DMS114 treated with DMSO at 0.1 percent for 48 hours (cell line): Measurements from ENCODE around the gene SMARCB1.
A peak's percentile ranks its signal among the peaks of the same experiment; 100 is the strongest.

ENCODE experiments used
- DNase-seq: peaks from one replicate; lab custom pipeline; 2025; ENCODE audit not compliant: unreplicated experiment; lab: John Stamatoyannopoulos, UW

SMARCB1 gene

GRCh38 chr22:23829845-23830372, 43.1 kb downstream of the SMARCB1 start:
- no peak for DNase-seq

DNA sequence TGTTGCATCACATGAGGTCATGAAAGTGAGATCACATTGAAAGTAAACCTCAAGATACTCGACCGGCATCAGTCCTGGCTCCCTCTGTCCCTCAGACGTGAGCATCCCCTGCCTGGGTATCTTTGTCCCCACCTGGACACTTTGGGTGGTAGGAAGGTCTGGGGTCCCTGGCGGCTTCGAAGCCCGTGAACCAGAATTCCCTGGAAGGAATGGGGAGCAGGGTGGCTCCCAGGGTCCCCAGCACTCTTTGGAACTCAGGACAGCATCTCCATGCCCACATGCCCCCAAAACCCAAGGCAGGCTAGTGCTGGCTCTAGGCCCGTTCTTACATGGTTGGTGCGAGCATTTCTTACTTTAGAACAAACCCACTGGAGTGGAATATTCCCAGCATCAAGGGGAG, 44.5 kb downstream of the SMARCB1 start:
- no peak for DNase-seq

DNA sequence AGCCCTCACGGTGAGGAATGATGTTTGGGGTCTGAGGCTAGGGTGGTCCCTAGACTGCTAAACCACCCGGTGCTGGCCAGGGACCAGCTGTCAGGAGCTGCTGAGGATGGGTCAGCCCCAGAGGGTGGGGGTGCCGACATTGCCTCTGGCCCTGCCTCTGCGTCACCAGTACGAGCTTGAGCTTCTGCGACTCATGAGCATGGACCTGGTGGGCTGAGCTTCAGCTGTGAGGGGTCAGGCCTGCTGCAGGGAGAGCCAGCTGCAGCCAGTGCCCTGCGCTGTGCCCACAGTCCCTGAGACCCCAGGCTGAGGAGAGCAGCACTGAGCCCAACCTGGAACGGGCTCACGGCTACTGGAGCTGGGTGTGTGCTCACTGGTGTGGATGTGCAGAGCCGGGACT, 45.0 kb downstream of the SMARCB1 start:
- no peak for DNase-seq

DNA sequence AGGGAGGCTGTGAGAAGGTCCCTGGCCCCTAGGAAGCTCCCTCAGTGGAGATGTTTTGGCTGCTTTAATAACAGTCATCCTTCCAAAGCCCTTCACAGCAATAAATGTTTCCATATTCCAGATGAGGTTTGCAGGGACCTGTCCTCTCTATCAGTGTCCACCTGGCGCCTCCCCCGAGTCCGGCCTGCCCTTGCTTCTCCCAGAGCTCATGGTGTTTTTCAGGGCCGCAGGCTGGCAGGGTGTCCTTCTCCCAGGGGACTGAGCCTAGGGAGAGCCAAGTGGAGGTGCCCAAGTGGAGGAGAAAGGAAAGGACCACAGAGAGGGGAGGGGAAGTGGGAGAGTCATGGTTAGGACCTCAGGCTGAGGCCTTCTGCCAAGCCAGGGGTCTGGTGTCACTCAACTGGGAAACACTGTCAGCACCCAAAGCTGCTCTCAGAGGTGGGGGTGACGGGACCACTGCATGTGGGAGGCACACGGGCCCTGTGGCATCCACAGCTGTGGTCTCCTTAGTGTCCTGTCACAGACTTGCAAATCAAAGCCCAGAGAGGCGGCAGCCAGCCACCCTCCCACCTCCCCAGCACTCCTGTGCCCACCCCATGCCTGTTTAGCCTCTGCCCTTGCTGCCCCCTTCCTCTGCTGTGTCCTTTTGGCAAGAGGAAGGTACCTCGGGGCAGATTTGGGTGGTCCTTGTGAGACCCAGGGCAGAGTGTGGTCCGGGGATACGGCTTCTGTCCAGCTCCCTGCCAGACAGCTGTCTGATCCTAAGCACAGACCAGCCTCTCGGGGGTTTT, 45.7 kb downstream of the SMARCB1 start:
- DNase-seq, result no peak

DNA sequence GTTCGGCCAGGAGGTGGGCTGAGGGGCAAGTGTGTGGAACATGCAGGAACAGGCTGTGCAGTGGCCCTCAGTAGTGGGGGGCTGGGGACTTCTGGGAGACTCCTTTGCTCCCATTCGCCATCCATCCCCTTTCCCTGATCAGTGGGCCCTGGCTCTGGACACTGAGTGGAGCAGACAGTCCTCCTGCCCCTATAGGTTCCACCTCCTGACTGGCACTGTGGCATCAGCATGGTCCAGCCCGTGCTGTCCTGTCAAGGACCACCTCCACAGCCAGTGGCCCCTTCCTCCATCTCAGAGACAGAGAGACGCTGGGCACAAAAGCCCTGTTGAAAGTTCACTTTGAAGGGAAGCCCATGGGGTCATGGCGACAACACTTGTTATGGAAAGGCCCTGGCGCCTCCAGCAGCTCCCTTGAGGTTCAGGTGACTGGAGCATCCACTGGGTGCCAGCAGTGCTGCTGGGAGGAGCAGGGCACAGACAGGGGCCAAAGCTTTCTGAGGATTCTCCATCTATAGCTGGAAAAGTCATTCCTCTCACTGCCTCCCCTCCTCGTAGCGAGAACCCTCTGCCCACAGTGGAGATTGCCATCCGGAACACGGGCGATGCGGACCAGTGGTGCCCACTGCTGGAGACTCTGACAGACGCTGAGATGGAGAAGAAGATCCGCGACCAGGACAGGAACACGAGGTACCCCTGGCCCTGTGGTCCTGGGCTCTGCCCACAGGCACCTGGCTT, 46.4 kb downstream of the SMARCB1 start:
- DNase-seq, result no peak

DNA sequence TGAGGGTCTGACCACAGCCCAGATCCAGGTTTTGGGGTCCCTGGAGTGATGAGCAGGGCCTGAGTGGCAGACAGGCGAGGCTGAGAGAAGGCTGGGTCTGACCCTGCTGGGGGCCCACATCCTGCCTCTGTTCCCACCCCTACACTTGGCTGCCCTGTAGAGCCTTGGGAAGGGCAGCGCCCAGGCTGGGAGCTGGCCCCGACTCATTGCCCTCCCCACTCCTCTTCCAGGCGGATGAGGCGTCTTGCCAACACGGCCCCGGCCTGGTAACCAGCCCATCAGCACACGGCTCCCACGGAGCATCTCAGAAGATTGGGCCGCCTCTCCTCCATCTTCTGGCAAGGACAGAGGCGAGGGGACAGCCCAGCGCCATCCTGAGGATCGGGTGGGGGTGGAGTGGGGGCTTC, 47.1 kb downstream of the SMARCB1 start:
- no peak for DNase-seq

DNA sequence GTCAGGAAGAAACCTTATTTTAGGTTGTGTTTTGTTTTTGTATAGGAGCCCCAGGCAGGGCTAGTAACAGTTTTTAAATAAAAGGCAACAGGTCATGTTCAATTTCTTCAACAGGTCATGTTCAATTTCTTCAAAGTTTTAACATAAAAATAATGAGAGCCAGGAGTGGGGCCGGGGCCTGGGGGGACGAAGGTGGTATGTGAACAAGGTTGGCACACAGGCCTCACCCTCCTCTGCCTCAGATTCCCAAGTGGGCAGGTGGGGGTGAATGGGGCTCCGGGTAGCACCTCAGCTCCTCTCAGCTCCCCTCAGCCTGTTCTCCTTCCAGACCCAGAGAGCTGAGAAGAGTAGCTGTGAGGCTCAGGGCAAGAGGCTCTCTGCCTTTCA, 47.6 kb downstream of the SMARCB1 start:
- DNase-seq, result no peak

DNA sequence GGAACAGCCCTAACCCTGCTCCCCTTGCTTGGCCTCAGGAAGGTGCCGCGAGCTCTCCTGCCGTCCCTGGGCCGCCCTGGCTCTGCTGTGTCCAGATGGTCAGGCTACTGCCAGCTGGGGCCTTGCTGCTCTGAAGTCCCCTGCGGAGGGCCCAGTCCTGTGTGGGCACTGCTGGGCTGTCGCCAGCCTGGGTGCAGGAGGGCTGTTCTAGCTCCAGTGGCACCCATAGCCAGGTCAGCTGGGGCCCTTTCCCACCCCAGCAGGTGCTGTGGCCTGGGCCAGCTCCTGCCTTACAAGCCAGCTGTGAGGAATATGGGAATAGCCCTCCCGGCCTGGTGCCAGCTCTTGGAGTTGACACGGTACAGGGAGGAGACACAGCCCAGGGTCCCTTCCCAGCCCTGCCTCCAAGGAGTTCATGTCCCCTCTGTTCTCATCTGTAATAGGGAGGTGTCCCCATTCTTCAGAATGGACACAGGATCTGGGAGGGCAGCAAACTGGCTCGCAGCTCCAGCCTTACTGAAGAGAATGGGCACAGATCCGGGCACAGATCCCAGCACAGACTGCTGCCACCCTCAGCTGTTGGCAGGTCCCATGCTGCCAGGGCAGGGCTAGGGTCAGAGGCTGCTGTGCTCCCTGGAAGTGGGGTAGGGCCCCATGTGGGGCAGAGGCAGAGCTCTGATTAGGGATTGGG, 48.2 kb downstream of the SMARCB1 start:
- DNase-seq, result no peak

GRCh38 chr22:23835484-23836144, 48.8 kb downstream of the SMARCB1 start:
- no peak for DNase-seq

GRCh38 chr22:23836281-23836680, 49.5 kb downstream of the SMARCB1 start:
- DNase-seq, result no peak

DNA sequence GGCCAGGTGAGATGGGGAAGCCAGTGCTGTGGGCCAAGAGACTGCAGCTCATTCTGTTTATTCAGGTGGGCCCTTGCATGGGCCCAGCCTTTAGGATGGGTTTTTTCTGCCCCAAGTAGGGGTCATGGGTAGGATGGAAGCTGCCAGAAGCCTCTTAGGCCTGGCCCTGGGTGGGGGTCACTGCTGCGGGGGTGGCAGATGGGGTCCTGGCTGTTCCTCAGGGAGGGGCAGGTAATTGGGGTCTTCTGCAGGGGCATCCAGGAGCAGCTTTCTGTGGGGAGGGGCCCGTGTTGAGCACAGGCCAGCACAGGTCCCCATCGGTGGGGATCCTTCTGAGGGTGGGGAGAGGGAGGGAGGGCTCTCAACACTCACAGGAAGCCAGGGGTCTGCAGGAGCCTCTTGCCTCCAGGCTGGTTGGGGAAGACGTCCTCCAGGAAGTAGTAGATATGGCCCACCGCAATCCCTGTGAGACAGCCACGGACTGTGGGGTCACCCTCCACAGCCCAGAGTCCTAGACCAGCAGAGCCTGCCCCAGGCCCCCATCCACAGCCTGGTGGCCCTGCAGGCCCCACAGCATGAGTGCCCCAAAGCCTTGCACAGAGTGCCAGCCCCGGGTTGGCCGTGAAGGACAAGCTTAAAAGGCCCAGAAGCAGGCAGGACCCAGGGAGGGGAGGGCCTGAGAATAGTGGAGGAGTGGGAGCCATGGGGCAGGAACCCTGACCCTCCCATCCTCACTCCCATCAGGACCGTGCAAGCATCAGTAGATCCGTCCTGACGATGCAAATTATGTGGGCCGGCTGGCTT, 50.1 kb downstream of the SMARCB1 start:
- DNase-seq, result no peak

DNA sequence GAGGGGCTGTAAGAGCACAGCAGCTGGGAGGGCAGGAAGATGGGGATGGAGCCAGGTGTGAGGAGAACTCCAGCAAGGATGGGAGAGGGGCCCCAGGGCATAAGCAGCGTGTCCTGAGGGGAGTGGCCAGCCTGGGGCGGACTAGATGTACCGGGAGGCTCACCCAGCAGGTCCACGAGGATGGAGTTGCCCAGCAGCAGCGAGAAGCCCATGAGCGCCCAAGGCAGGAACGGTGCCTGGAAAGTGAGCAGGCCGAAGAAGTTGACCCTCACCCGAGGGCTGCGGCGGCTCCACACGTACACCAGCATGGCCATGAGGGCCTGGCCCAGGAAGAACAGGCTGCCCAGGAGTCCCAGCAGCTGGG, 50.7 kb downstream of the SMARCB1 start:
- no peak for DNase-seq

DNA sequence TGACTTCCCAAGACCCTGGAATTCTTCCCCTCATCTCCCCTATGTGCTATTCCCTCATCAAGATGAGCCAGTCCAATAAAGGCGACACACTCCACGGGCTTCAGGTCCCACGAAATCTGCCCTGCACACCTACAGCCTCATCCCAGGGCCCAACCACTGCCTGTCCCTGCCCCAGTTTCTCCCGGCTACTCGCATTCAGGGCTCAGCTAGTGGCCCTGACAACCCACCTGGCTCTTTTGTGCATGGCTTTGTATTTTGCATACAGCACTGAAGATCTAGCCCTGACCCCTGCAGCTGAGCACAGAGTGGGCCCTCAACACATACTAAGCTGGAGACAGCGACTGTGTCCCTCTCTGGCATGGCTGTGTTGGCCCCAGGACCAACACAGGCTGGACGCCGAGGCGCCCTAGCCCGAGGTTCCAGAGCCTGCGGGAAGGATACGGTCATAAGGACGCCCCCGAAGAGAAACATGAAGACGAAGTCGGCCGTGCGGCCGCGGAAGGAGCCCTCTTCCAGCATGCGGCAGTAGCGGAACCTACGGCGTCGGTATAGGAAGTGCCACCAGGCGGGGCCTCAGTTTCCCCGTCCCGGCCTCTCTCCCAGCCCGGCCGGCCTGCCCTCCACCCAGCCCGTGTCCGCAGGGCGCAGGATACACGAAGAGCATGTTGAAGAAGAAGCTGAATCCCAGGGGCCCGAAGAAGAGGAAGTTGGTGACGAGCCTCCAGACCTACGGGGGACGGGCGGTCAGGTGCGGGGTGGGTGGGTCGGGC, 51.3 kb downstream of the SMARCB1 start:
- DNase-seq, result no peak

GRCh38 chr22:23838681-23839468, 52.1 kb downstream of the SMARCB1 start, which contains the start of gene DERL3:
Gene DERL3, minus strand, starts transcription at chr22:23839006. Its CDS starts 19 bp downstream, at chr22:23838987.
- peak; percentile 99 for DNase-seq

GRCh38 chr22:23840026-23840425, 53.3 kb downstream of the SMARCB1 start:
- DNase-seq, result no peak

DNA sequence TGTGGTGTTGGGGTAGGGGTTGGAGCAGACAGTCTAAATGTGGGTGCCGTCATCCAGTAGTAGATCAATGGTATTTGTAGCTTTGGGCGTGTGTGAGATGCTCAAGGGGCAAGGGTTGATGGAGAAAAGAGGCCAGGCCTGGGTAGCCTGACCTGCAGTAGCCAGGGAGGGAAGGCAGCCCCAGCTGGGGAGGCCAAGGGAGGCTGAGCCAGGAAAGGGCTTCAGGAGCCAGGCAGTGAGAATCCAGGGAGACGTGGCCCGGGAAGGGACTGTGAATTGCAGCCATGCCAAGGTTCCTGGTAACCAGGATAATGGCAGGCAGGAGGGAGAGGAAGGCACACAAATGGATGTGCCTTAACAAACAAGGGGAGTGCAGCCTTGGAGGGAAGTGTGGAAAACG, 54.5 kb downstream of the SMARCB1 start:
- no peak for DNase-seq

GRCh38 chr22:23841736-23842445, 55.1 kb downstream of the SMARCB1 start:
- no peak for DNase-seq

DNA sequence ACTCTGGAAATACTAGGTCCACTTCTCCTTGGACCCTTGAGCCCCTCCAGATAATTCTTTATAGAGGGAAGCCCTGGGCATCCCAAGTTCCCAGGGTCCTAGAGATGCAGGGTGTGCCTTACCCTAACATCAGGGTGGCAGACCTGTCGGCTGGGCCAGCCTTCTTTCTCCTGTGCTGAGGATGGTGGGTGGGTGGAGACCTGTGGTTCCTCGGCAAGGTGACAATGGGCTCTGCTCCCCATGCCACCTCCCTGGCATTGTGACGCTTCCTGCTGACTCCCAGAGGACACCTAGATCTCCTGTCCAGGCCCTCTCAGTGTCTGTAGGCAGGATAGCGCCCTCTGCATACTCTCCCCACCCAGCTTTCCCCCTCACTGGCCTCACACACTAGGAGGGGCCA, 55.8 kb downstream of the SMARCB1 start:
- DNase-seq, result no peak
